Iris pigment epithelial cell (primary cell): ENCODE data around the gene BACH2.

Experiments
- DNase-seq: peaks from one replicate; pipeline ENCODE4 v3.0.0-alpha.2; 2011; ENCODE audit warnings: low read depth

BACH2 gene

GRCh38 chr6:90095788-90096187, 200.9 kb downstream of the BACH2 start:
- peak; percentile 36 for DNase-seq

GRCh38 chr6:90095145-90095544, 201.5 kb downstream of the BACH2 start:
- DNase-seq: no peak

- no peak for DNase-seq
Observed at GRCh38 chr6:90093558-90094073, 203.0 kb downstream of the BACH2 start.

DNA sequence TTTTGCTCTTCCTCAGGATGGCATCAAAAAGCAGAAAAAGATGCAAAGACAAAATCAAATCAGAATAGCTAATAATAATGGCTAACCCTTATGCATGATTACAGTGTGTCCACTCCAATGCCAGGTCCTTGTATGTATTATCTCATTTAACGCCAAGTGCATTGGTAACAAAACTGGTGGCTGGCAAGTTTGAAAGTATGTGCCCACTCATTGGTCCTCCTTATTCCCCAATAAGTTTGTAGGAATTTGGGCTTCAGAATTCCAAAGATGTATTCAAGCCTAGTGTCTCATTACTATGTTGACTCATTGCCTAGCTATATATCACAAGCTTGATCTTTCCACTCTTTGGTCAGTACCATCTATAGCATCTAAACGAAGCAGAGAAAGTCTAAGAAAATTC, 205.8 kb downstream of the BACH2 start:
- DNase-seq: no peak

DNA sequence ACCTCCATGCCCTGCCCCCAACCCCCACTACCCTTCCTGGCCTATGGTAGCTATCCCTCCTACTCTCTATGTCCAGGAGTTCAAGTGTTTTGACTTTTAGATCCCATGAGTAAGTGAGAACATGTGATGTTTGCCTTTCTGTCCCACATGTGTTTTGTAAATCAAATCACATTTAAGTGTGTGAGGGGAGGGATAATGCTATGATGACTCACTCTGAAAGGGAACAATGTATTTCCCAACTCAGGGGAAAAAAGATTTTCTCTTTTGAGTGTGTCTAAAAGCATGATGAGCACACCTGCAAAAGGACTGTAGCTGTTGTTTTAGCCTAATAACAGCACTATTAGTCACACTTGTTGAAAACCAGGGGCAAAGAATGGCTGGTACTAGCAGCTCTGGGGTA, 208.6 kb downstream of the BACH2 start:
- peak; percentile 90 for DNase-seq

GRCh38 chr6:90087106-90087833, 209.4 kb downstream of the BACH2 start:
- DNase-seq: peak; percentile 86

GRCh38 chr6:90086517-90086916, 210.1 kb downstream of the BACH2 start:
- DNase-seq: peak; percentile 66

DNA sequence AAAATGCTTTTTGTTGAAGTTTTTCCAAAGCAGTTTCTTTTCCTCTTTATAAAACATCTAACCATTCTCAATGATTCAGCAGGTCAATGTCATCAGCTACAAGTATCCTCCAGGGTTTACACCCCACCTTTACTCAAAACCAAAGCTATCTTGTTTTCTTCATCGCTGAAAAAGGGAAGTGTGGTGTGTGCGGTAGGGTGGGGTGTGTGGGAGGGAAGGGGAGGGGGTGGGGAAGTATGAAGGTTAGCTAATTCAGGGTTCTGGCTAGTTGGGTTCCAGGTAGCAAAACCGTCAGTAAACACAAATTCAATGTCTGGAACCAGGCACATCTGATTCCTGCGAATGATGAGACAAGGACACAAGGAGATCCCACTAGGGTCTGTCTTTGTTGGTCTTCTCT, 212.8 kb downstream of the BACH2 start:
- no peak for DNase-seq

DNA sequence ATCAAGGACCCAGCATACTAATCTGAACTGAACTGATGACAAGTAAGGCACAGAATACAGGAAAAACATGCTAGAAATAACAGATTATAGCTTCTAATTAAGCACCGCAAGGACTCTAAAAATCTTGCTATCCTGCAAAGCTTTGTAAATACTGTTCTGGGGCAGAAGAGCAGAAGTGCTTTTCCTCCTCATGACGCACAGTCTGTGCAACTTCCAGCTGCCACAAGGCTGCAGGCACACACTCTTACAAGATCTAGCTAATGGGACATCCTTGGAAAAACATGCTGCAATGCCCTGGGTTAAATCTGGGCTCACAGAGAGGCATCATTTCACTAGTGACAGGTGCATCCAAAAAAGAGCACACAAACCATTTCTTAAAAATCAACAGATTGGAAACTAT, 213.8 kb downstream of the BACH2 start:
- peak; percentile 28 for DNase-seq

DNA sequence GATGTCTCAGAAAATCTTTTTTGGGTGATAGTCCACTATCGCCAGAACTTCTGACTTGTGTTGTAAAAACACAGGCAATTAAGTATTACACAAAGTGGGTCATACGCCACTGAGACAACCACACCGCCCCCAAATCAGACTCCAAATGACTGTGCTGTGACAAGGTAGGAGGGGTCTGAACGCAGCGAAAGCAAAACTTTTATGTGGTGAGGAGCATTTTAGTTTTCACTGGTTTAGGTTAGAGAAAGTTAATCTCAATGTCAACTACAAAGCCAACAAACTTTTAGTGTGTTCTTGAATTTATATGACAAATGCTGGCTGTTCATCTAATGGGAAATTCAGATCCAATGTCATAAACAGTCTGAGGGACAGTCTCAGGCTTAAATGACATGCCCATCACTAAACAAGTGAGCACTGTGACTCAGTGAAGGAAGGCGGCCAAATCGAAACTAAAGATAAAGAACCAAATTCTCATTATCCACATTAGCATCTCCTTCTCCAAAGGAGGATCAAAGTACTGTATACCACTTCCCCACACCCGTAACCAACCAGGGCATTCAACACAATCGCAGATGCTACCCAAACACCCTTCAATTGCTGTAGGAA, 215.7 kb downstream of the BACH2 start:
- DNase-seq: no peak

DNA sequence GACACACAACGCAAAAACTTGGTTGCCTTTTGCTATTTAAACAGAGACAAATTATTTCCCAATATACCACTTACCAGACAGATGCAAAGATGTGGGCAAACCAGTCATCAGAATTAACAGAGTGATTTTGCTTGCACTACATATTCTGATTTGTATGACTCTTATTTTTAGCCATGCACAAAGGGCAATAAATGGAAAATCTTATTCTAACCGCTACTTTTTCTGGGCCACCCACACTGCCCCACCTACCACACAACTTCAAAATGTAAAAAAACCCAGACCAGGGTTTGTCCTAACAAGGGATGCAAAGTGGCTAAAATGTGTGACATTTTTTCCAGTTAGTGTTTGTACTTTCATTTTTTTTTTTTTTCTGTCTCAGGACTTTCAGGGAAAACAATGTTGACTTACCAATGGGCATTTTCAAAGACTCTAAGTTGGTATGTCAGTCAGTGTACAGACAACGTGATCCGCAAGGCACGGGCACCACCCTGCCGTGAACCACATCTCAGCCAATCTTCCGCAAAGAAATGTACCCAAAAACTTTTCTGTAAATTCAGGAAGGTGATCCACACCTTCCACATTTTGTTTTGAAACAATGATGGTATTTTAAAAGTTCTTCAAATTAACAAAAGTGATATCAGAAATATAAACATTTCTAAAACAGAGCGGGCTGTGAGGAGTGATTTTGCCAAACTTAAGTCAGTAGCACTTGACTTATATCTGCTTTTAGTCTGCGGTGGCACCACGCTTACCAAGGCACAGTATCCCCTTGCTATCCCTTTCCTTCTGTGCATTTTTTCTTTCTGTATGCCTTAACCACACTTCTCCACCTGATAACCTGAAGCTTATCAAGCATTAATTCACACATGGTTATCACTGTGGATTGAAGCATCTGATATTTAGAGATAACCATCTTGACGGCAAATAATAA, 216.8 kb downstream of the BACH2 start:
- DNase-seq: no peak

DNA sequence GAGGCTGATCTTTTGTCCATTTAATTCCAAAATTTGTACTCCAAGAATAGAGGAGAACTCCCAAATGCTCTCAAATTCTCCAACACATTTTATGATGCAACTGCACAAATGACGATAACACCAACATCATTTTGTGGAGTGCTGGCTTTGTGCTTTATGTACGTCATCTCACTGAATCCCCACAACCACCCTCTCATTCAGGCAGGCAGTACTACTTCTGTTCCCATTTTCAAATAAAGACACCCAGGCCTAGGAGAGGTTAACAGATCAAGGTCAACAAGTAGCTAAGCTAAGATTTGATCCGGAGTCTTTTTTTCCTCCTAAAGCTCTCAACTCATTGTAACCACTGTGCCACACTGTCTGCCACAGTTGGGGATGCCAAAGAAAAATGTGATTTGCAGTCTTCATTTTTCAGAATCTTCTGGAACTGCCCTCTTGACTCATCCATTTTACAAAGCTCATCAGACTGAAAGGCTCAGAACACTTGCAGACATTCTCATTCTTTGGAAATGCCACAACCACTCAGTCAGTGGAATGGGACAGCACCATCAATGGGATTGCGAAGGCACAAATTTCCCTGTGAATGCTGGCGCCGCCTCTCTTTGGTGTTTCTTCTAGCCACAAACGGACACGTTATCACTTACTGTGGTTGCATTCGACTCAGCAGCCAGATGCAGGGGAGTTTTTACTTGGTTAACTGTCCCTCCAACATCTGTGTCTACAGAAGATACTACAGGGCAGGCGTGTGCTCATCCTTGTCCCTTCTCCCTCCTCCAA, 217.9 kb downstream of the BACH2 start:
- DNase-seq: no peak

- DNase-seq: no peak
Observed at GRCh38 chr6:90076511-90077415, 219.9 kb downstream of the BACH2 start.

DNA sequence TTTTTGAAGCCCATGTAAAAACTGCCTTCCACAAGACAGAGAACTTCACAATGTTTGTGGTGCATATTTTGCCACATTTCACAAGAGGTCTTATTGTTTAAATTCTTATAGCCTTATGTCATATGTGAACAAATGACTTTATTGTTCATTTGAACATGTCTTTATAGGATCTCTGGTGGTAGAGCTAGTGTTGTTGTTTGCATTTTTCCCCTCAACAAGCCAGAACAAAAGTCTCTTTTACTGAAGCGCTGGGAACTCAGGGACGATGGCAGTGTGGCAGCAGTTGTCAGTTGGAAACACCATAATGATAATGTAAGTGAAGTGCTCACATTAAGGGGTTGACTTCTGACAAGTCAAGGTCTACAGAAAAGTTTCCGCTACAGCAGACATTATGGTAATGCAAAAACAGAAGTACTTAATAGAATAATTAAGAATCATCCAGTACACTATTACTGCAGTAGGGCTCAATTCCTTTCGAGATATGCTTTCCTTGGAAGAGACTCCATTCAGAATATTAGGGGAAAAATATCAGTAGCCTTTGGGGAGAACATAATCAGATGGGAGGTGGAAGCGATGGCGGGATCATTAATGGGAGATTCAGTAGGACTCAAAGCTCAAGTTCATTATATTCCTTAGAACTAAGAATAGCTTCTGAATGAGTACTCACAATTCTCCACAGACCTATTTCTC, 222.3 kb downstream of the BACH2 start:
- DNase-seq: peak; percentile 45

- DNase-seq: no peak
Observed at GRCh38 chr6:90072935-90073464, 223.6 kb downstream of the BACH2 start.

GRCh38 chr6:90072501-90072900, 224.1 kb downstream of the BACH2 start:
- no peak for DNase-seq

- peak; percentile 39 for DNase-seq
Observed at GRCh38 chr6:90068703-90069523, 227.7 kb downstream of the BACH2 start.

- peak; percentile 82 for DNase-seq
Observed at GRCh38 chr6:90068264-90068663, 228.4 kb downstream of the BACH2 start.

GRCh38 chr6:90066697-90067096, 229.9 kb downstream of the BACH2 start:
- DNase-seq: no peak
